WTC11 (cell line): ENCODE data around the gene GALNTL6. TPM values are rescaled to one million over a fixed set of nuclear protein-coding genes. Genes with fewer than 3 reads are reported as not detected.

Experiments used
- ATAC-seq: fragments of 200-7000 bp; cut with Tn5 transposase; 2 replicates; pipeline ENCODE4 v1.10.0; 2021; ENCODE audit warnings: mild to moderate bottlenecking, moderate library complexity
- CTCF ChIA-PET: fragments of 300-600 bp; sonication (Branson Sonifier 250); formaldehyde crosslinking; loops from one replicate; lab custom pipeline; 2021; ENCODE audit warnings: antibody characterized with exemption; lab: Charles Lee
- POLR2A ChIA-PET: fragments of 350-600 bp; sonication (Branson Sonifier 250); formaldehyde crosslinking; loops from one replicate; lab custom pipeline; 2021; ENCODE audit warnings: antibody characterized with exemption; lab: Charles Lee
- DNase-seq: peaks from one replicate; pipeline ENCODE4 v3.0.0; 2021; ENCODE audit warnings: low spot score
- H3K27ac Mint-ChIP-seq: 2 replicates; pipeline ENCODE4 v1.8.0; 2021; ENCODE audit warnings: mixed read lengths
- H3K27me3 Mint-ChIP-seq: 2 replicates; pipeline ENCODE4 v1.8.0; 2021; ENCODE audit warnings: low read depth, mild to moderate bottlenecking, moderate library complexity, mixed read lengths
- H3K36me3 Mint-ChIP-seq: 2 replicates; pipeline ENCODE4 v1.8.0; 2021; ENCODE audit warnings: mixed read lengths
- H3K4me1 Mint-ChIP-seq: 2 replicates; pipeline ENCODE4 v1.8.0; 2022; ENCODE audit warnings: mixed read lengths
- H3K4me3 Mint-ChIP-seq: 2 replicates; pipeline ENCODE4 v1.8.0; 2021; ENCODE audit warnings: mild to moderate bottlenecking, moderate library complexity, mixed read lengths
- H3K9me3 Mint-ChIP-seq: 2 replicates; pipeline ENCODE4 v1.8.0; 2021; ENCODE audit warnings: mixed read lengths
- AFF4 ChIP-seq: sonication (generic); formaldehyde crosslinking; IDR thresholded peaks from 2 replicates; pipeline ENCODE4 v1.8.1; 2023; ENCODE audit warnings: mild to moderate bottlenecking, missing genetic modification reagents, borderline replicate concordance
- CTCF ChIP-seq: fragments of 200-600 bp; IDR thresholded peaks from 2 replicates; pipeline ENCODE4 v1.8.0; 2022; ENCODE audit warnings: antibody characterized with exemption
- FOXJ3 ChIP-seq: sonication (generic); formaldehyde crosslinking; IDR thresholded peaks from 2 replicates; pipeline ENCODE4 v1.9.0; 2021; ENCODE audit warnings: missing genetic modification reagents, mild to moderate bottlenecking, borderline replicate concordance
- FOXK1 ChIP-seq: sonication (generic); formaldehyde crosslinking; IDR thresholded peaks from 2 replicates; pipeline ENCODE4 v1.8.0; 2022; ENCODE audit warnings: mild to moderate bottlenecking, moderate library complexity, missing genetic modification reagents
- FOXP4 ChIP-seq: sonication (generic); formaldehyde crosslinking; IDR thresholded peaks from 2 replicates; pipeline ENCODE4 v1.8.0; 2022; ENCODE audit warnings: mild to moderate bottlenecking, missing genetic modification reagents
- GABPB1 ChIP-seq: sonication (generic); formaldehyde crosslinking; IDR thresholded peaks from 2 replicates; pipeline ENCODE4 v1.8.1; 2023; ENCODE audit warnings: mild to moderate bottlenecking, missing genetic modification reagents
- GTF2I ChIP-seq: fragments of 250-450 bp; sonication (Bioruptor Pico); conservative IDR thresholded peaks from 2 replicates; pipeline ENCODE4 v1.4.0; 2021; ENCODE audit warnings: mild to moderate bottlenecking
- IRF1 ChIP-seq: sonication (generic); formaldehyde crosslinking; IDR thresholded peaks from 2 replicates; pipeline ENCODE4 v1.8.0; 2023; ENCODE audit warnings: missing genetic modification reagents
- MAX ChIP-seq: sonication (generic); formaldehyde crosslinking; IDR thresholded peaks from 2 replicates; pipeline ENCODE4 v1.8.0; 2022; ENCODE audit warnings: mild to moderate bottlenecking, missing genetic modification reagents
- NFYB ChIP-seq: sonication (generic); formaldehyde crosslinking; conservative IDR thresholded peaks from 2 replicates; pipeline ENCODE4 v1.8.0; 2022; ENCODE audit warnings: low read depth, missing genetic modification reagents
- NR1H2 ChIP-seq: sonication (generic); formaldehyde crosslinking; IDR thresholded peaks from 2 replicates; pipeline ENCODE4 v1.9.0; 2021; ENCODE audit warnings: mild to moderate bottlenecking, moderate library complexity, missing genetic modification reagents
- NR3C1 ChIP-seq: sonication (generic); formaldehyde crosslinking; conservative IDR thresholded peaks from 2 replicates; pipeline ENCODE4 v1.8.1; 2023; ENCODE audit warnings: low read depth, mild to moderate bottlenecking, missing genetic modification reagents
- PRRX2 ChIP-seq: fragments of 250-450 bp; sonication (Bioruptor Pico); IDR thresholded peaks from 2 replicates; pipeline ENCODE4 v1.8.0; 2021; ENCODE audit warnings: mild to moderate bottlenecking
- SMAD3 ChIP-seq: sonication (generic); formaldehyde crosslinking; IDR thresholded peaks from 2 replicates; pipeline ENCODE4 v1.8.0; 2022; ENCODE audit warnings: missing genetic modification reagents, mild to moderate bottlenecking, borderline replicate concordance
- STAT6 ChIP-seq: sonication (generic); formaldehyde crosslinking; conservative IDR thresholded peaks from 2 replicates; pipeline ENCODE4 v1.8.1; 2023; ENCODE audit warnings: mild to moderate bottlenecking, low read depth, missing genetic modification reagents, moderate library complexity
- TCF7 ChIP-seq: sonication (generic); formaldehyde crosslinking; IDR thresholded peaks from 2 replicates; pipeline ENCODE4 v1.8.0; 2022; ENCODE audit warnings: mild to moderate bottlenecking, low read depth, missing genetic modification reagents, moderate library complexity
- TEAD1 ChIP-seq: sonication (generic); formaldehyde crosslinking; IDR thresholded peaks from 2 replicates; pipeline ENCODE4 v1.8.0; 2022; ENCODE audit warnings: mild to moderate bottlenecking, missing genetic modification reagents
- ZNF416 ChIP-seq: fragments of 250-450 bp; sonication (Bioruptor Pico); IDR thresholded peaks from 2 replicates; pipeline ENCODE4 v1.9.0; 2021; ENCODE audit warnings: mild to moderate bottlenecking, inconsistent platforms
- ZNF532 ChIP-seq: fragments of 250-450 bp; sonication (Bioruptor Pico); IDR thresholded peaks from 2 replicates; pipeline ENCODE4 v1.9.0; 2021; ENCODE audit warnings: mild to moderate bottlenecking, borderline replicate concordance
- total RNA-seq: library from RNA; stranded (reverse); gene quantifications from 3 replicates; pipeline ENCODE4 v1.2.3, GENCODE V29; 2021

The GALNTL6 gene
- total RNA-seq, 1 experiment from 2014 or later: 0.24 TPM

GRCh38 chr4:172352356-172352755, 539.2 kb downstream of the GALNTL6 start:
- TF ChIP-seq NFYB (CRISPR knock-in tag) (no peak), PRRX2 (CRISPR knock-in tag) (no peak), FOXK1 (CRISPR knock-in tag) (no peak), IRF1 (CRISPR knock-in tag) (no peak), SMAD3 (CRISPR knock-in tag) (no peak), MAX (CRISPR knock-in tag) (no peak), STAT6 (no peak), NR3C1 (CRISPR knock-in tag) (no peak), TEAD1 (CRISPR knock-in tag) (no peak), FOXJ3 (CRISPR knock-in tag) (no peak), FOXP4 (CRISPR knock-in tag) (no peak), ZNF532 (CRISPR knock-in tag) (no peak), TCF7 (CRISPR knock-in tag) (no peak), GABPB1 (CRISPR knock-in tag) (no peak), ZNF416 (no peak), NR1H2 (CRISPR knock-in tag) (no peak), AFF4 (CRISPR knock-in tag) (no peak), CTCF (no peak), GTF2I (CRISPR knock-in tag) (no peak)
- H3K4me3 Mint-ChIP-seq: no peak overlapping the region
- ATAC-seq: no peak
- no peaks in the 10 kb centered on the region for H3K36me3 Mint-ChIP-seq
- ChIA-PET POLR2A (no interaction called here), CTCF (no interaction called here)
- H3K27ac Mint-ChIP-seq: no peak overlapping the region
- no peak for DNase-seq
- H3K4me1 Mint-ChIP-seq: peaks cover 17% of the 10 kb centered on the region
- no peaks in the 10 kb centered on the region for H3K9me3 Mint-ChIP-seq
- H3K27me3 Mint-ChIP-seq: no peaks in the 10 kb centered on the region
